ENCODE data around the gene MAPK1.

GRCh38 chr22:21842946-21843345, 24.5 kb downstream of the MAPK1 start:
- TF ChIP-seq EZH2 (IDR thresholded peaks at IDR 0.05; ENCODE audit: insufficient read depth, poor library complexity, severe bottlenecking) (no peak), EZH2phosphoT487 (IDR thresholded peaks at IDR 0.05; ENCODE audit: insufficient read depth, low read depth) (no peak)
